HEK293T (cell line): ENCODE results near the gene MEI1.
A peak's percentile ranks its signal among the peaks of the same experiment; 100 is the strongest.

Experiments
- CTCF ChIA-PET: fragments of 350-600 bp; formaldehyde crosslinking; extraction: SDS; loops from one replicate; lab custom pipeline; 2021; ENCODE audit warnings: antibody characterized with exemption, inconsistent platforms; lab: Yijun Ruan, JAX
- POLR2A ChIA-PET: fragments of 350-600 bp; formaldehyde crosslinking; extraction: SDS; loops from one replicate; lab custom pipeline; 2020; ENCODE audit warnings: antibody characterized with exemption, inconsistent platforms; lab: Yijun Ruan, JAX
- DNase-seq: peaks from one replicate; pipeline ENCODE4 v3.0.0; 2012; ENCODE audit warnings: mixed read lengths; ENCODE audit errors: extremely low spot score
- ARNT ChIP-seq: fragments of 450-650 bp; IDR thresholded peaks from 2 replicates; pipeline ENCODE4 v1.6.1; 2017; ENCODE audit warnings: mild to moderate bottlenecking
- BHLHE40 ChIP-seq: fragments of 450-650 bp; IDR thresholded peaks from 2 replicates; pipeline ENCODE4 v1.6.1; 2016; ENCODE audit warnings: mild to moderate bottlenecking, moderate library complexity, borderline replicate concordance
- CTBP1 ChIP-seq: fragments of 450-650 bp; IDR thresholded peaks from 2 replicates; pipeline ENCODE4 v1.6.1; 2016; ENCODE audit warnings: borderline replicate concordance
- ELF4 ChIP-seq: fragments of 450-650 bp; IDR thresholded peaks from 2 replicates; pipeline ENCODE4 v1.6.1; 2017; ENCODE audit warnings: antibody characterized with exemption
- FOXA1 ChIP-seq: fragments of 450-650 bp; IDR thresholded peaks from 2 replicates; pipeline ENCODE4 v1.6.1; 2016; ENCODE audit warnings: mild to moderate bottlenecking
- FOXK2 ChIP-seq: fragments of 450-650 bp; IDR thresholded peaks from 2 replicates; pipeline ENCODE4 v1.6.1; 2016; ENCODE audit warnings: mild to moderate bottlenecking
- FOXM1 ChIP-seq: fragments of 450-650 bp; IDR thresholded peaks from 2 replicates; pipeline ENCODE4 v1.6.1; 2017; ENCODE audit warnings: mild to moderate bottlenecking, borderline replicate concordance
- HDGF ChIP-seq: fragments of 450-650 bp; IDR thresholded peaks from 2 replicates; pipeline ENCODE4 v1.6.1; 2017; ENCODE audit warnings: antibody characterized with exemption, borderline replicate concordance
- L3MBTL2 ChIP-seq: fragments of 450-650 bp; conservative IDR thresholded peaks from 2 replicates; pipeline ENCODE4 v1.6.1; 2016; ENCODE audit warnings: mild to moderate bottlenecking
- LEF1 ChIP-seq: fragments of 450-650 bp; IDR thresholded peaks from 2 replicates; pipeline ENCODE4 v1.6.1; 2017; ENCODE audit warnings: mild to moderate bottlenecking, borderline replicate concordance
- NFRKB ChIP-seq: fragments of 450-650 bp; IDR thresholded peaks from 2 replicates; pipeline ENCODE4 v1.6.1; 2016; ENCODE audit warnings: mild to moderate bottlenecking, moderate library complexity
- SP1 ChIP-seq: fragments of 450-650 bp; IDR thresholded peaks from 2 replicates; pipeline ENCODE4 v1.6.1; 2017
- SUZ12 ChIP-seq: fragments of 450-650 bp; IDR thresholded peaks from 2 replicates; pipeline ENCODE4 v1.6.1; 2016; ENCODE audit warnings: mild to moderate bottlenecking
- TARDBP ChIP-seq: fragments of 450-650 bp; IDR thresholded peaks from 2 replicates; pipeline ENCODE4 v1.6.1; 2016
- ZNF384 ChIP-seq: fragments of 450-650 bp; IDR thresholded peaks from 2 replicates; pipeline ENCODE4 v1.6.1; 2016
- TF ChIP-seq, protein P1 (sequence below): fragments of 450-650 bp; IDR thresholded peaks from 2 replicates; pipeline ENCODE4 v1.6.1; 2016

Gene MEI1

DNA sequence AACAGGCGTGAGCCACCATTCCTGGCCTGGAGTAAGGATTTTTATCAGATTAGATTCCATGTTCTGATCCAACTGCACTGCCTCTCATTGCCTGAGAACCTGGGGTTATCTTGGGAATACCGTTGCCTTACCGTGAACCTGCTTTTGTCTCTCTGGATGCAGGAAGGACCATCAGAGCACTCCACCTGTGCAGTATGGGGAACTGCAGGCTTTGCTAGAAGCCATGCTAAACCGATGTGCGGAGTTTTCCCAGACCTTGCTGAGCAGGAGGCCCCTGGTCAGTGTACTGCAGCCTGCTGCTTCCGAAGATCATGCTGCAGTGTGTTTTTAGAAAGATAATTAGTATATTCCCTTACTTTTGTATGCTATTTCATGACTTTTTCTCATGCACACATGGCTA lies 43.6 kb downstream of the MEI1 start:
- DNase-seq = peak; percentile 28
- TF ChIP-seq ELF4 (no peak), L3MBTL2 (no peak)
- ChIA-PET CTCF (interaction anchor here (0.7 to 1.8 kb wide), 2 partner anchors 46 to 76 kb away, joined by 5 to 6 read pairs; no protein-coding TSS in a partner anchor), POLR2A (interaction anchor here (1.0 kb wide), 1 partner anchor 58 kb away, joined by 3 read pairs; the partner anchor contains the start of gene CCDC134)

DNA sequence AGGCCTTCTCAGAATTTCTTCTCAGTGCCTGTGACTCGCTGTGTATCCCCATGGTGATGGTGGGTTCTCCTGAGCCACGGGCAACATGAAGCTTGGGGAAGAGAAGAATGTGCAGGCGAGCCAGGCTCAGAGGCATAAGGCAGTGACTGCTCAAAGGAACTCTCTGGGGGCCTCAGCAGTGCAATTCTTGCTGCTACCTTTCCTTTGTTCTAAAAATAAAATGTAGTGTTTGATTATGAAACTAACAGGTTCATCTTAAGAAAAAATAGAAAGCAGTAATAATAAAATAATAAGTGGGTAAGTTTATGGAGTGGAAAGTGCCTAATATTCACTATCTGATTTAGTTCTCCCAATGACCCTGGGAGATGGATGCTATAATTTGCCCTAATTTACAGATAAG lies 46.7 kb downstream of the MEI1 start:
- no peak for TF ChIP-seq ARNT
- POLR2A ChIA-PET = interaction anchor here (0.7 to 1.3 kb wide), 6 partner anchors 15 to 201 kb away, joined by 3 to 13 read pairs (median 3); partner anchors contain the start of genes CCDC134 and CENPM
- CTCF ChIA-PET = interaction anchor here (1.0 to 5.1 kb wide), 9 partner anchors 9 to 195 kb away, joined by 3 to 37 read pairs (median 7); no protein-coding TSS in a partner anchor
- DNase-seq = no peak

DNA sequence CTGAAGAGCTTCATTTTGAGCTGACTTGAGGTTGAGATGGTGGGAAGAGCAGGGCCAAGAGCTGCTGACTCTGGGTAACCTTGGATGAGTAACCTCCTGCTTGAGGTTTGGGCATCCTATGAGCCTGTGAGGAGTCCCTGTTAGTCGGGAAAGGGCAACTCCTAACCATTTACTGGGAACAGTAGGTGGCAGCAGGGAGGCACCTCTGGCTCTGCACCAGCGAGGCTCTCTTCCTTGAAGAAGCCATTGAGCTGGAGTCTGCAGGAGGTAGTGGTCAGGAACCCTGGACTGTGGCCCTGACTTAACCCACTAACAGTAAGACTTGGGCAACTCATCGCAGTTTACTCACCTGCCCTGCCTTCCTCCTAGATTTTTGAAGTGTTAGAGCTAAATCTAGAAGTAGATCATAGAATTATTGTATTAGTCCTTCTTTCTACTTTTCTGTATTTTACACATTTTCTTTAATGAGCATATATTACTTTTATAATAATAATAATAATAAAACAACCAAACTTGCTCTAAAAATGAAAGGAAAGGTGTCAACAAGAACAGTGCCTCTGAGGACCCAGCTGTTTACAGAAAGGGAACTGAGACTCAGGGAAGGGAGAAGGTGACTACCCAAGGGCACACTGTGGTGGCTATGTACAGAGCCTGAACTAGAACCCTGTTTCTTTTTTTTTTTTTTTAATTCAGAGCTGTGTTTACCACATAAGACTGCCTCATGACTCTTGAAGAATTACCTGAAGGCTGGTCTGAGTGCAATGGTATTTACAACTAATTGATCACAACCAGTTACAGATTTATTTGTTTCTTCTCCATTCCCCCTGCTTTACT lies 47.5 kb downstream of the MEI1 start:
- TF ChIP-seq FOXK2 (no peak), ELF4 (no peak), HDGF (no peak), CTBP1 (no peak), NFRKB (no peak), ZNF384 (no peak), SP1 (no peak), L3MBTL2 (no peak)
- ChIA-PET CTCF (interaction anchor here (0.6 to 5.1 kb wide), 28 partner anchors 8 to 209 kb away, joined by 3 to 37 read pairs (median 4); no protein-coding TSS in a partner anchor), POLR2A (interaction anchor here (0.8 to 1.3 kb wide), 5 partner anchors 14 to 200 kb away, joined by 3 to 13 read pairs (median 3); partner anchors contain the start of genes CCDC134 and CENPM)
- peak; percentile 81 for DNase-seq

DNA sequence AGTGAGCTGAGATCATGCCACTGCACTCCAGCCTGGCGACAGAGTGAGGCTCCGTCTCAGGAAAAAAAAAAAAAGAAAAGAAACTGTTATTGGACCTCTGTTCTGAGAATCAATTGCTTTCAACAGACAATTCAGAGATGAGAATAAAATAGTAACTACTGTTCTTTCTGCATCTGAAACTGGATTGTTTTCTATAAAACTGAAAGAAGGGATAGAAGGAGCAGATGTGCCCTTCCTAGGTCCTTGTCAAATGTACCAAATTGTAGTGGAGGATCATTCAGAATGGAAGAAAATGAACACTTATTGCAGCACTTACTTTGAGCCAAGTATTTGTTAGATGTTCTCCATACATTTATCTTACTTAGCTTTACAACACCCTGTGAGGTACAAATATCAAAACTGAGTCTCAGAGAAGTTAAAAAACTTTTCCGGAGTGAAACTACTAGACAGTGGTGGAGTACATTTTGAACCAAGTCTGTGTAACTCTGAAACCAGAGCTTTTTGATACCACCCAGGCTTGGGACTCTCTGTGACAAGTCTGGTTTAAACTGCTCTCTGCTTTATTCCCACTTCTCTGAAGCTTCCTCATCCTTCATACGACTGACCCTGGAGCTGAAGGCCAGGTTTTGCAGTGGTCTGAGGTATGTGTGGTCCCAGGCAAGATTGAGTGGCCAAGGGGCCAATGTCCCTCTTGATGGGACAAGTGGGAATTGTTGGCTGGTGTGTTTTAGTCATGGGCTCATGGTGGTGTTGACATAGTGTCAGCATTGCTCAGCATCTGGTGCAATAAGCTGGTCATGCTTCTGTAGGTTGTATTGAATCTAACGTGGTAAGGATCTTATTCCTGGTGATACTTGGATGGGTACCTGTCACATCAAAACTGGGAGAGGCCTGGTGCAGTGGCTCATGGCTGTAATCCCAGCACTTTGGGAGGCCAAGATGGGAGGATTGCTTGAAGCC lies 53.0 kb downstream of the MEI1 start:
- ChIA-PET POLR2A (interaction anchor here (0.8 to 1.9 kb wide), 3 partner anchors 15 to 85 kb away, joined by 3 to 10 read pairs (median 4); partner anchors contain the start of gene CCDC134), CTCF (interaction anchor here (2.0 kb wide), 1 partner anchor 10 kb away, joined by 7 read pairs; no protein-coding TSS in a partner anchor)
- no peak for DNase-seq
- TF ChIP-seq FOXA1 = no peak
- TF ChIP-seq ELF4 = no peak
- no peak for TF ChIP-seq LEF1
- TF ChIP-seq NFRKB = no peak
- TF ChIP-seq SUZ12 = no peak
- no peak for TF ChIP-seq L3MBTL2
- TF ChIP-seq FOXM1 = no peak
- TF ChIP-seq, protein P1, sequence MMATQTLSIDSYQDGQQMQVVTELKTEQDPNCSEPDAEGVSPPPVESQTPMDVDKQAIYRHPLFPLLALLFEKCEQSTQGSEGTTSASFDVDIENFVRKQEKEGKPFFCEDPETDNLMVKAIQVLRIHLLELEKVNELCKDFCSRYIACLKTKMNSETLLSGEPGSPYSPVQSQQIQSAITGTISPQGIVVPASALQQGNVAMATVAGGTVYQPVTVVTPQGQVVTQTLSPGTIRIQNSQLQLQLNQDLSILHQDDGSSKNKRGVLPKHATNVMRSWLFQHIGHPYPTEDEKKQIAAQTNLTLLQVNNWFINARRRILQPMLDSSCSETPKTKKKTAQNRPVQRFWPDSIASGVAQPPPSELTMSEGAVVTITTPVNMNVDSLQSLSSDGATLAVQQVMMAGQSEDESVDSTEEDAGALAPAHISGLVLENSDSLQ = no peak
- no peak for TF ChIP-seq ARNT

DNA sequence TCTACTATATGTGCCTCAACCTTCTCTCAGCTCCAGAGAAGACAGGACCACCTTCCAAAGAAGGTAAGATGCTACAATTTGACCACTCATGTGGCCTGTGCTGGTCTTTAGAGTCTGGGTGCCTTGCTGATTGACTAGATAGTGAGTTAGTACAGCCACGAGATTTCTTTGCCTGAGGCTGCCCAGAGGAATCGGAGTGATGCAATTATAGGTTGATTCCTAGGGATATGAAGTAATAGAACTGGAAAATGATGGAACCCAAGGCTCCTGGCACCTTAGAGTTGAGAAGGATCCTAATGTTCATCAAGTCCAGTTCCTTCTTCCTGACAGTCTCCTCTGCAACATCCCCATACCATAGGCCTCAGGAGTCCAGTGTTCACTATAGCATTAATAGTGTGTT lies 54.7 kb downstream of the MEI1 start:
- ChIA-PET CTCF (interaction anchor here (2.0 kb wide), 1 partner anchor 9 kb away, joined by 7 read pairs; no protein-coding TSS in a partner anchor), POLR2A (interaction anchor here (1.3 kb wide), 1 partner anchor 88 kb away, joined by 3 read pairs; no protein-coding TSS in a partner anchor)
- DNase-seq = no peak
- no peak for TF ChIP-seq CTBP1
- no peak for TF ChIP-seq BHLHE40
- no peak for TF ChIP-seq HDGF
- no peak for TF ChIP-seq SP1
- no peak for TF ChIP-seq ELF4
- TF ChIP-seq NFRKB = no peak
- TF ChIP-seq L3MBTL2 = no peak
- no peak for TF ChIP-seq ARNT
- TF ChIP-seq, protein P1 = no peak
- no peak for TF ChIP-seq FOXK2
- TF ChIP-seq ZNF384 = no peak
- TF ChIP-seq TARDBP = no peak
- TF ChIP-seq LEF1 = no peak
- no peak for TF ChIP-seq FOXA1
- TF ChIP-seq SUZ12 = no peak

DNA sequence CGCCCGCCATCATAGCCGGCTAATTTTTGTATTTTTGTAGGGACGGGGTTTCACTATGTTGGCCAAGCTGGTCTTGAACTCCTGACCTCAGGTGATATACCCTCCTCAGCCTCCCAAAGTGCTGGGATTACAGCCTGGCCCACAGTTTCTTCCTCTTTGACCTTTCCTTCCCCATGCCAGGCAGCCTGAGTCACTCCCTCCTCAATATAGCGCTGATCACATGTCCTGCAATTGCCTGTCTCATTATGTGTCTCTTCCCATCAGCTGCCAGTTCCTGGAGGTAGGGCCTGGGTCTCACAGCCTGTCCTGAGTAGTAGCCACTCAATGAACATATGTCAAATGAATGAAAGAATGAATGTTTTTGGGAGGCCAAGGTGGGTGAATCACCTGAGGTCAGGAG lies 58.2 kb downstream of the MEI1 start:
- TF ChIP-seq NFRKB (no peak), TARDBP (no peak), ZNF384 (no peak)
- CTCF ChIA-PET = interaction anchor here (0.5 kb wide), 1 partner anchor 14 kb away, joined by 7 read pairs; no protein-coding TSS in a partner anchor
- DNase-seq = no peak
- POLR2A ChIA-PET = no interaction called here
